GM19467 (cell line): Measurements from ENCODE around the gene RASGRP3.
"Not testable (repeated sequence)": the region's sequence is repeated elsewhere in the genome, so short reads cannot be mapped to it uniquely, and the experiment has no call there.

Source experiments
- ATAC-seq: cut with Tn5 transposase; IDR thresholded peaks from one replicate; pipeline ENCODE4 v1.9.1; 2021; ENCODE audit warnings: mild to moderate bottlenecking, moderate library complexity; ENCODE audit not compliant: unreplicated experiment

The RASGRP3 gene

GRCh38 chr2:33476131-33476792 is at the start of gene RASGRP3:
RASGRP3 (plus strand) TSS chr2:33476649; CDS start chr2:33515137, 38,488 bp downstream.
- ATAC-seq = peak; percentile 53

DNA sequence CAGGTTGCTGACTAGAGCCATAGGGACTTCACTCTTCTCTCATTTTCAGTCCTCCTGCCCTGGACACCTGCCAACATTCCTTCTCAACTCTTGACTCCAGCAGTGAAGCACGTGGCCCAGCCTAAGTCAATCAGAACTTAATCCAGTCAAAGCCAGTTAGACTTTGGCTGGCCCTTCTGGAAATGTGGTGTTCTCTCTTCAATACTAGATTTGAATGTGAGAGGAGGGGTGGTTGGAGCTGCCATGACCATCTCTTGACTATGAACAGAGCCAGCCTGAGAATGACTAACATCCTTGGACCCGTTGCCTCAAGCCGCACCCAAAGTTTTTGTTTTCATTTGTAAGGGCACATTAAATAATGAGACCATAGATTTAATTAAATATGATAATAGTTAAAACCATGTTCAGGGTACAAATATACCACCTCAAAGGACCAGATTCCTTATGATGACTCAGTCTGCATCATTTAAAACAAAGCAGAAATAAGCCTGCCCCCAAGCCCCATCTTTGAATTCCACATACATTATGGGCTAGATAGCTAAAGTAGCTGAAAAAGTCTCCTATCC is 49.7 kb upstream of the RASGRP3 start:
- no peak for ATAC-seq

GRCh38 chr2:33430077-33430476 is 46.4 kb upstream of the RASGRP3 start:
- no peak for ATAC-seq

GRCh38 chr2:33430856-33431255 is 45.6 kb upstream of the RASGRP3 start:
- no peak for ATAC-seq

GRCh38 chr2:33432871-33433270 is 43.6 kb upstream of the RASGRP3 start:
- no peak for ATAC-seq

GRCh38 chr2:33433279-33434235 is 42.9 kb upstream of the RASGRP3 start:
- ATAC-seq = no peak

GRCh38 chr2:33435518-33435917 is 40.9 kb upstream of the RASGRP3 start:
- no peak for ATAC-seq

- no peak for ATAC-seq
These were observed 40.4 kb upstream of the RASGRP3 start for GRCh38 chr2:33436083-33436482.

DNA sequence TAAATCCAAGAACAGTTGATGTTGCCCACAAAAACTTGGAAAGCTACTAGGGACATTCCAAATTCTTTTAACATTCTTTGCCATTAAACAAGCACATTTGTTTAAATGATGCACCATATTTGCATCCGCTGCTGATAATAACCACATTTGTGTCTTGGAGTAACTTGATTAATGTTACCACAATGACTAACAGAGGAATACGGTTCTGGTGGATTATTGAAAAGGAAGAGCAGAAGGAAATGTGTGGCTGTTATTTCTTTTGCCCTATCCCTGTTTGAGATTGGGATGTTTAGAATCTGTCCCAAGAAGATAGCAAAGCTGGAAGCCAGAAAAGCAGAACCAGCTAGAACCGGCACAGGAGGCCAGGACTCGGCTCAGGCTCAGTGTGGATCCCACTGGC is 39.2 kb upstream of the RASGRP3 start:
- ATAC-seq = no peak

DNA sequence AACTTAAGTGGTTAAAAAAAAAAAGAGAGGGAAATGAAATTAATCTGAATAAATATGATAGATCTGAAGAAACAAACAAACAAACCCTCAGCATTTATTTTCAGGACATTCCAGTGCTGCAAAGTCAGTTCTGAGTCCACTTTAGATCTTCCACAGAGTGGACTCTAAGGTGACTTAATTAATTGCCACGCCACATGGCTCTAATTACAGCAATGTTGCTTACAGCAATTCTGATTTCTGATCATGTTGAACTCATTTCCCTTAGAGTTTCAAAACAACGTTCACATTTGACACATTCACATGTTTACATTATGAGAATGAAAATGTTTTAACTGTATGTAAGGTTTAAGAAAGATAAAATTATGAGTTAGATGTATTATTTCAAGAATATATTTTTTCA is 38.6 kb upstream of the RASGRP3 start:
- ATAC-seq = no peak

DNA sequence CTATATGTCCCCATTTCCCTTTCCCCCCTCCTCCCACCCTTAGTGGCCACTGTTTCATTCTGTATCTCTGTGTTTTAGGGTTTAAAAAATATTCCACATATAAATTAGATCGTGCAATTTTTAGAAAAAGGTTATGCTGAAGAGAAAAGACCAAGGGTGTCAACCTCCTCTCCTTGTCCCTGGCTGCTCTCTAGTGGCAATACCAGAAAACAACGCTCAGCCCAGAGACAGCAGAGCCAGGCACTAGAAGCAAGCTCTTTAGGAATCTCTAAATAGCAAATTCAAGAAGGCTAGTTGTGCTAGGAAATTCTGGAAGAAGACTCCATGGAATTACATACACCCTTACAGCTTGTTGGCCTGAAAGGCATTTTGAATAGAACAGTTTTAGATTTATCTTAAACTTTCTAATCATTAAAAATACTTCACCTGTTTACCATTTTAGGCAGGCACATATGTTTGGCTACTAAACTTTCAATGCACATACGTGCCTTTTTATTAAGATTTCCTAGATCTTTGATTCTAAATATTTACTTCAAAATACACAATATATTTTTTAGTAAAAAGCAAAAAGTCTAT is 35.1 kb upstream of the RASGRP3 start:
- peak; percentile 77 for ATAC-seq

DNA sequence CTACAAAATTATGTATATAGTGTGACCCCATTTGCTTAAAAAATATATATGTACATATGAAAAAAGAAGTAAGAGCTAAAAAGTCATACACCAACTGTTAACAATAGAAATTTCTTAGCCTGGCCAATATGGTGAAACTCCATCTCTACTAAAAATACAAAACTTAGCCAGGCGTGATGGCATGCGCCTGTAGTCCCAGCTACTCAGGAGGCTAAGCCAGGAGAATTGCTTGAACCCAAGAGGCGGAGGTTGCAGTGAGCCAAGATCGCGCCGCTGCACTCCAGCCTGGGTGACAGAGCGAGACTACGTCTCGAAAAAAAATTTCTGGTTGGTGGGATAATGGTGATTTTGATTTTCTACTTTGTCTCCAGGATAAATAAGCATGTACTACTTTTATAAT is 34.4 kb upstream of the RASGRP3 start:
- not testable (repeated sequence) for ATAC-seq

DNA sequence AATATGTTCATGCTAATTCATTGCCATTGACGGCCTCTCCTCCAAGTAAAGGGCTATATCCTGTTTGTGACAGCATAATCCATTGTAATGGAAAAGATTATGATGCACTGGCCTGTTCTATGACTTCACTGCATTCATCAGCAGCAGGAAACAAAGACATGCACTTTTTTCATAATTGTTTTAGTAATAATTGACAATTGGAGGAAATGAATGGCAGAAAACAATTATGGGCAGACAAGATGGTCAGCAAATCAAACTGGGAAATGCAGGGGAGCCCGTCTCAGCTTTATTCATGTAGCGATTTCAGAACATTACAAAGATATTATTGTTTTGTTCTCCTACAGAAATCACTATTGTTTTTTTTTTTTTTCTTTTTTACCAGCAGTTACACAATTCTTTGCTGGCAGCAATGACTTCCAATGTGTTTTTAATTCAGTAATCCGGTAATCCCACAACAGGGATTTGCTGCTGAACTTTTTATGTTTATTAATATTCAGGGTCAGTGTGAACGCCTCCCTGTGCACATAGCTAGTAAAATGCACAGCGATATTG is 33.8 kb upstream of the RASGRP3 start:
- ATAC-seq = no peak

GRCh38 chr2:33443274-33443829 is 33.1 kb upstream of the RASGRP3 start:
- no peak for ATAC-seq

- ATAC-seq = no peak
These were observed 31.5 kb upstream of the RASGRP3 start for GRCh38 chr2:33444967-33445366.

DNA sequence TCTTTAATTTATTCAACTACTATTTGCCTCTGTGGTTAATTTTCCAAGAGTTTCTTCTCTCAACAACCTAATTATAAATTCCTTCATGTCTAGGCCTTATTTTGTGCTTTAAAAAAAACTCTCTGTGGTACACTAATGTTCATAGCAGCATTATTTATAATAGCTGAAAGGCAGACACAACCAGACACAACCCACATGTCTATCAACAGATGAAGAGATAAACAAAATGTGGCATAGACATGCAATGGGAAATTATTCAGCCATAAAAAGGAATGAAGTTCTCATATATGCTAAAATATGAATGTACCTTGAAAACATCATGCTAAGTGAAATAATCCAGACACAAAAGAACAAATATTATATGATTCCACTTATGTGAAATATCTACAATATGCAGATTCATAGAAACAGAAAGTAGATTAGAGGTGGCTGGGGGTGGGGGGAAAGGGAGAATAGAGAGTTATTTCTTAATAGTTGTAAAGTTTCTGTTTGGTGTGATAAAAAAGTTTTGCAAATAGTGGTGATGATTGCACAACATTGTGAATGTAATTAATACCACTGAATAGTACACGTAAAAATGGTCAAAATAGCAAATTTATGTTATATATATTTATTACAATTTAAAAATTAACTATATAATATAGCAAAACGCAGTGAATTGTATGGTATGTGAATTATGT is 28.1 kb upstream of the RASGRP3 start:
- no peak for ATAC-seq

GRCh38 chr2:33451214-33451613 is 25.2 kb upstream of the RASGRP3 start:
- no peak for ATAC-seq

- ATAC-seq = no peak
These were observed 24.6 kb upstream of the RASGRP3 start for GRCh38 chr2:33451825-33452224.

GRCh38 chr2:33452545-33452944 is 23.9 kb upstream of the RASGRP3 start:
- ATAC-seq = no peak

DNA sequence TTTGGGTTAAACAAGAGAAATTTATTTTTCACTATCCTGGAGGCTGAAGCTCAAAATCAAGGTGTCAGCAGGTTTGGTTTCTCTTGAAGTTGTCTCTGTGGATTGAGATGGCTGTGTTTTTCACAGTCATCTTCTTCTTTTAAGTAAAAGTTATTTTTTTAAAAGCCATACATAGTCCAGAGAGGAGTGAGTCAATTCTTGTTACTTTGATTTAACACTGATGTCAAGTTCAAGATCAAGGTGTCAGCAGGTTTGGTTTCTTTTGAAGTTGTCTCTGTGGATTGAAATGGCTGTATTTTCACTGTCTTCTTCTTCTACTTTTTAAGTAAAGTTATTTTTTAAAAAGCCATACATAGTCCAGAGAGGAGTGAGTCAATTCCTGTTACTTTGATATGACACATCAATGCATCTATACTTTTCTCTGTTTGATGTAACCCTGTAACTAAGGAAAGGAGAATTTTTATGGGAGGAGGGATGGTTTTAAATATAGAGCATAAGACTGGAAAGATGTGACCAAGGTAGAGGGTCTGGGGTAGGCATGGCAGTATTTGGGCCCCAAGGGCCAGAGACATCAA is 22.5 kb upstream of the RASGRP3 start:
- no peak for ATAC-seq
